SH-SY5Y (cell line): ENCODE data around the gene MSMP.

Source experiments
- GATA2 ChIP-seq: IDR thresholded peaks from 2 replicates; pipeline ENCODE4 v1.6.1; 2011; ENCODE audit warnings: mild to moderate bottlenecking, low read depth, low read length
- GATA3 ChIP-seq: IDR thresholded peaks from 2 replicates; pipeline ENCODE4 v1.6.1; 2011; ENCODE audit warnings: low read depth, mild to moderate bottlenecking, low read length, moderate library complexity

DNA sequence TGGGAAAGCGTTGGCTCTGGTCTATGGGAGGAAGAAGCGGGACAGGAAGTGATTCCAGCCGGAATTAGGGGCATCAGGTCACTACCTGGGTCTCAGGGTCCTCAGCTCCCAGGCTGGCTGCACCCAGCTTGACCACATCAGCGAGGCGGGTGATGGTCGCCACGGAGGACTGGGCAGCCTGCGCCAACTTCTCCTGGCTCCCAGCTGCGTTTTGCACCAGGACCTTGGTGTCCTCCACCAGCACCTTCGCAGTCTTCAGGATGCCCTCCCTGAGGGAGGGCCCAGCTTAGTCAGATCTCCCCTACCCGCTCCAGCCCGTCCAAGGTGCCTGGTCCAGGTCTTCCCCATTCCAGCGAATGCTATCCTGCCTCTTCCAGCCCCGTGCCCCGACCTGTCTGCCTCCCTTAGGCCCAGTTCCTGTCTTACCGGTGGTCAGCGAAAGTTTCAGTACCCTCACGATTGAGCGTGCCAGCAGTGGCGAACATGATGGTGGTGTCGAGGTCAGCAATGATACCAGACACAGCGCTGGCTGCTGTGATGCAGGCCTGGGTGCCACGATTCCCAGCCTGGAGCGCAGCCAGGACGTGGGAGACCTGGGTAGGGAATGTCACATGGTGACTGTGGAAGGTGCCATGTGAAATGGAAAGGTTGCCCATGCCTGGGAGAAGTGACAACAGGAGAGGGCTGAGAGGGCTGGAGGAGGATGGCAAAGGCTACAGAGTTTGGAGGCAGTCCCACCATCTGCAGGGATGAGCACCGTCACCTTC, 50.0 kb downstream of the MSMP start:
- TF ChIP-seq GATA2 (no peak), GATA3 (no peak)
